Liver (tissue), 9 donors: ENCODE data around the gene SLC4A8. TPM values are rescaled to one million over a fixed set of nuclear protein-coding genes. Genes with fewer than 3 reads are reported as not detected.

Source experiments
- DNase-seq: peaks from one replicate; pipeline ENCODE4 v3.0.0-alpha.2; 2017; ENCODE audit warnings: low spot score
- H3K27ac ChIP-seq, 2 donors: one replicate each; pipeline ENCODE4 v1.7.0; 2013; ENCODE audit warnings: inconsistent platforms in 2 of 2, low read length in 2 of 2, control low read depth in 1 of 2, low read depth in 1 of 2, mild to moderate bottlenecking in 1 of 2
- H3K27me3 ChIP-seq, 4 donors: one replicate each; pipeline versions ENCODE4 v1.6.1 to v1.7.0; 2013; ENCODE audit warnings: low read length in 3 of 4, inconsistent platforms in 1 of 4, mild to moderate bottlenecking in 1 of 4, moderate library complexity in 1 of 4; ENCODE audit not compliant: control insufficient read depth in 4 of 4, insufficient read depth in 4 of 4
- H3K36me3 ChIP-seq, 4 donors: one replicate each; pipeline versions ENCODE4 v1.6.1 to v1.7.0; 2013; ENCODE audit warnings: low read length in 3 of 4, mild to moderate bottlenecking in 3 of 4, low read depth in 1 of 4, moderate library complexity in 1 of 4; ENCODE audit not compliant: control insufficient read depth in 4 of 4, insufficient read depth in 3 of 4
- H3K4me1 ChIP-seq, 4 donors: one replicate each; pipeline versions ENCODE4 v1.6.1 to v1.7.0; 2013; ENCODE audit warnings: low read length in 3 of 4, mild to moderate bottlenecking in 3 of 4, moderate library complexity in 1 of 4; ENCODE audit not compliant: control insufficient read depth in 4 of 4, insufficient read depth in 4 of 4
- H3K4me3 ChIP-seq, 3 donors: one replicate each; pipeline versions ENCODE4 v1.6.1 to v1.7.0; 2013; ENCODE audit warnings: low read length in 3 of 3, control low read depth in 1 of 3, low read depth in 1 of 3, mild to moderate bottlenecking in 1 of 3
- H3K9ac ChIP-seq, 2 donors: one replicate each; pipeline ENCODE4 v1.7.0; 2013; ENCODE audit warnings: low read length in 2 of 2, mild to moderate bottlenecking in 2 of 2, moderate library complexity in 2 of 2, control low read depth in 1 of 2, low read depth in 1 of 2
- H3K9me3 ChIP-seq, 4 donors: one replicate each; pipeline versions ENCODE4 v1.6.1 to v1.7.0; 2013; ENCODE audit warnings: low read length in 3 of 4; ENCODE audit not compliant: control insufficient read depth in 4 of 4
- ATF3 ChIP-seq: IDR thresholded peaks from 2 replicates; pipeline ENCODE4 v1.6.1; 2016; ENCODE audit warnings: antibody characterized with exemption
- CTCF ChIP-seq: fragments of 150-350 bp; IDR thresholded peaks from 2 replicates; pipeline ENCODE4 v1.5.1; 2017; ENCODE audit warnings: improper control_type of control experiment, low read depth, low read length; ENCODE audit not compliant: missing input control
- EGR1 ChIP-seq, 2 donors: IDR thresholded peaks; 2 replicates each; pipeline ENCODE4 v1.6.1; 2016 to 2018; ENCODE audit warnings: antibody characterized with exemption in 2 of 2, low read depth in 2 of 2
- FOXA1 ChIP-seq: IDR thresholded peaks from 2 replicates; pipeline ENCODE4 v1.6.1; 2016; ENCODE audit warnings: antibody characterized with exemption
- FOXA2 ChIP-seq: IDR thresholded peaks from 2 replicates; pipeline ENCODE4 v1.6.1; 2016; ENCODE audit warnings: antibody characterized with exemption
- GABPA ChIP-seq, 2 donors: IDR thresholded peaks in 1 of 2; conservative IDR thresholded peaks in 1 of 2; 2 replicates each; pipeline ENCODE4 v1.6.1; 2016; ENCODE audit warnings: antibody characterized with exemption in 2 of 2, mild to moderate bottlenecking in 1 of 2, moderate library complexity in 1 of 2
- HNF4A ChIP-seq, 2 donors: conservative IDR thresholded peaks; 2 replicates each; pipeline ENCODE4 v1.6.1; 2016; ENCODE audit warnings: antibody characterized with exemption in 2 of 2, mild to moderate bottlenecking in 2 of 2
- HNF4G ChIP-seq: IDR thresholded peaks from 2 replicates; pipeline ENCODE4 v1.6.1; 2016; ENCODE audit warnings: antibody characterized with exemption
- JUND ChIP-seq, 2 donors: IDR thresholded peaks; 2 replicates each; pipeline ENCODE4 v1.6.1; 2016; ENCODE audit warnings: antibody characterized with exemption in 2 of 2
- NR2F2 ChIP-seq: IDR thresholded peaks from 2 replicates; pipeline ENCODE4 v1.6.1; 2016; ENCODE audit warnings: antibody characterized with exemption
- RAD21 ChIP-seq, 2 donors: IDR thresholded peaks; 2 replicates each; pipeline ENCODE4 v1.6.1; 2016; ENCODE audit warnings: antibody characterized with exemption in 2 of 2, mild to moderate bottlenecking in 2 of 2
- RXRA ChIP-seq, 2 donors: IDR thresholded peaks; 2 replicates each; pipeline ENCODE4 v1.6.1; 2017 to 2018; ENCODE audit warnings: antibody characterized with exemption in 2 of 2, mild to moderate bottlenecking in 1 of 2
- SP1 ChIP-seq: IDR thresholded peaks from 2 replicates; pipeline ENCODE4 v1.6.1; 2018; ENCODE audit warnings: antibody characterized with exemption, mild to moderate bottlenecking
- TAF1 ChIP-seq: conservative IDR thresholded peaks from 2 replicates; pipeline ENCODE4 v1.6.1; 2016; ENCODE audit warnings: antibody characterized with exemption, mild to moderate bottlenecking
- YY1 ChIP-seq: IDR thresholded peaks from 2 replicates; pipeline ENCODE4 v1.6.1; 2016; ENCODE audit warnings: antibody characterized with exemption, mild to moderate bottlenecking
- WGBS: extraction: QIAGEN DNeasy Blood & Tissue Kit; methylation state at CpG from one replicate; pipeline ENCODE4 v1.1.7; 2013; 5-methylcytosine and 5-hydroxymethylcytosine counted together
- polyA plus RNA-seq, 2 donors: library from polyadenylated mRNA; stranded (reverse) in 1 of 2; unstranded in 1 of 2; fragments of 200-250 nt in 1 of 2; fragments of >200 nt in 1 of 2; fragmentation: Nextera tagmentation in 1 of 2; extraction: Ambion mirVana in 1 of 2; gene quantifications; one replicate each; pipeline versions ENCODE4 v1.2.1 to v1.2.3, GENCODE V29; 2013 to 2015
- total RNA-seq, 2 donors: library from RNA; depleted of rRNA; stranded (reverse); fragments of >200 nt; gene quantifications; one replicate each; pipeline ENCODE4 v1.2.3, GENCODE V29; 2014
- TF ChIP-seq, protein P1 (sequence below): IDR thresholded peaks from 2 replicates; pipeline ENCODE4 v1.6.1; 2016; ENCODE audit warnings: antibody characterized with exemption
- TF ChIP-seq, protein P2 (sequence below): IDR thresholded peaks from 2 replicates; pipeline ENCODE4 v1.6.1; 2016; ENCODE audit warnings: antibody characterized with exemption
- TF ChIP-seq, protein P3 (sequence below): IDR thresholded peaks from 2 replicates; pipeline ENCODE4 v1.6.1; 2016; ENCODE audit warnings: antibody characterized with exemption, mild to moderate bottlenecking
- donor health status: healthy.
- donor health status: healthy.
- donor health status: healthy.
- donor health status: healthy.
- donor health status: healthy.

Gene SLC4A8
- total and polyA plus RNA-seq, 4 donors, result 0.07 to 1.0 (median 0.75) TPM; not detected in 1

DNA sequence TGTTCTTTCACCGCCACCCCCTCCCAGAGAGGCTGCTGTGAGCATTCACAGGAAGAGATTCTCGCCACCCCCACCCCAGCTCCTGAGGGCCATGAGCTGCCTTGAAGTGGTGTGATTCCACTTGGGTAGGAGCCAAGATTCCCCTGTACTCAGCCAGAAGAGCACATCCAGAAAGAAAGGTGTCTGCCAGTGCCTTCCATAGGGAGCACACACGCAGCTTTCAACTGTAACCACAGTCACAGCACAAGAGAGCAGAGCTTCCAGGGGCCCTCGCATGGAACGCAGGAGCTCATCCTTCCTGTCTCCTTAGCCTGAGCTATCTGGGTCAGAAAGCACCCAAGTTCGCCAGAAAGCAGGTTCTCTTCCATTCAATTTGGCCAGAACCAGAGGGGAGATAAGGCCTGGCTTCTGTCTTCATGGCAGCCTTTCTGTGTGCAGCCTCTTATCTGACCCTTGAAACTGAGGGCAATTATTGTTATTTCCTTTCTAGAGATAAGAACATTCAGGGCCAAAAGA, 99.8 kb downstream of the SLC4A8 start:
- Histone ChIP-seq H3K9ac (no peak overlapping the region), H3K27ac (no peak overlapping the region), H3K27me3 (no peaks in the 10 kb centered on the region), H3K4me3 (no peak overlapping the region), H3K9me3 (no peaks in the 10 kb centered on the region), H3K36me3 (no peaks in the 10 kb centered on the region), H3K4me1 (no peaks in the 10 kb centered on the region)
- TF ChIP-seq CTCF (no peak), HNF4G (no peak), RAD21 (IDR thresholded peaks at IDR 0.05) (no peak), FOXA1 (no peak), NR2F2 (no peak), RXRA (IDR thresholded peaks at IDR 0.05) (no peak), YY1 (no peak), FOXA2 (no peak), TAF1 (no peak), ATF3 (no peak), GABPA (IDR thresholded peaks at IDR 0.05 in 1 of 2, conservative IDR thresholded peaks at IDR 0.05 in 1 of 2) (no peak), JUND (IDR thresholded peaks at IDR 0.05) (no peak), HNF4A (conservative IDR thresholded peaks at IDR 0.05) (no peak), EGR1 (IDR thresholded peaks at IDR 0.05; ENCODE audit: low read depth in 2 of 2) (no peak), SP1 (no peak)
- TF ChIP-seq, protein P1, sequence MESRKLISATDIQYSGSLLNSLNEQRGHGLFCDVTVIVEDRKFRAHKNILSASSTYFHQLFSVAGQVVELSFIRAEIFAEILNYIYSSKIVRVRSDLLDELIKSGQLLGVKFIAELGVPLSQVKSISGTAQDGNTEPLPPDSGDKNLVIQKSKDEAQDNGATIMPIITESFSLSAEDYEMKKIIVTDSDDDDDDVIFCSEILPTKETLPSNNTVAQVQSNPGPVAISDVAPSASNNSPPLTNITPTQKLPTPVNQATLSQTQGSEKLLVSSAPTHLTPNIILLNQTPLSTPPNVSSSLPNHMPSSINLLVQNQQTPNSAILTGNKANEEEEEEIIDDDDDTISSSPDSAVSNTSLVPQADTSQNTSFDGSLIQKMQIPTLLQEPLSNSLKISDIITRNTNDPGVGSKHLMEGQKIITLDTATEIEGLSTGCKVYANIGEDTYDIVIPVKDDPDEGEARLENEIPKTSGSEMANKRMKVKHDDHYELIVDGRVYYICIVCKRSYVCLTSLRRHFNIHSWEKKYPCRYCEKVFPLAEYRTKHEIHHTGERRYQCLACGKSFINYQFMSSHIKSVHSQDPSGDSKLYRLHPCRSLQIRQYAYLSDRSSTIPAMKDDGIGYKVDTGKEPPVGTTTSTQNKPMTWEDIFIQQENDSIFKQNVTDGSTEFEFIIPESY, result no peak
- TF ChIP-seq, protein P2, sequence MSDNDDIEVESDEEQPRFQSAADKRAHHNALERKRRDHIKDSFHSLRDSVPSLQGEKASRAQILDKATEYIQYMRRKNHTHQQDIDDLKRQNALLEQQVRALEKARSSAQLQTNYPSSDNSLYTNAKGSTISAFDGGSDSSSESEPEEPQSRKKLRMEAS, result no peak
- TF ChIP-seq, protein P3, sequence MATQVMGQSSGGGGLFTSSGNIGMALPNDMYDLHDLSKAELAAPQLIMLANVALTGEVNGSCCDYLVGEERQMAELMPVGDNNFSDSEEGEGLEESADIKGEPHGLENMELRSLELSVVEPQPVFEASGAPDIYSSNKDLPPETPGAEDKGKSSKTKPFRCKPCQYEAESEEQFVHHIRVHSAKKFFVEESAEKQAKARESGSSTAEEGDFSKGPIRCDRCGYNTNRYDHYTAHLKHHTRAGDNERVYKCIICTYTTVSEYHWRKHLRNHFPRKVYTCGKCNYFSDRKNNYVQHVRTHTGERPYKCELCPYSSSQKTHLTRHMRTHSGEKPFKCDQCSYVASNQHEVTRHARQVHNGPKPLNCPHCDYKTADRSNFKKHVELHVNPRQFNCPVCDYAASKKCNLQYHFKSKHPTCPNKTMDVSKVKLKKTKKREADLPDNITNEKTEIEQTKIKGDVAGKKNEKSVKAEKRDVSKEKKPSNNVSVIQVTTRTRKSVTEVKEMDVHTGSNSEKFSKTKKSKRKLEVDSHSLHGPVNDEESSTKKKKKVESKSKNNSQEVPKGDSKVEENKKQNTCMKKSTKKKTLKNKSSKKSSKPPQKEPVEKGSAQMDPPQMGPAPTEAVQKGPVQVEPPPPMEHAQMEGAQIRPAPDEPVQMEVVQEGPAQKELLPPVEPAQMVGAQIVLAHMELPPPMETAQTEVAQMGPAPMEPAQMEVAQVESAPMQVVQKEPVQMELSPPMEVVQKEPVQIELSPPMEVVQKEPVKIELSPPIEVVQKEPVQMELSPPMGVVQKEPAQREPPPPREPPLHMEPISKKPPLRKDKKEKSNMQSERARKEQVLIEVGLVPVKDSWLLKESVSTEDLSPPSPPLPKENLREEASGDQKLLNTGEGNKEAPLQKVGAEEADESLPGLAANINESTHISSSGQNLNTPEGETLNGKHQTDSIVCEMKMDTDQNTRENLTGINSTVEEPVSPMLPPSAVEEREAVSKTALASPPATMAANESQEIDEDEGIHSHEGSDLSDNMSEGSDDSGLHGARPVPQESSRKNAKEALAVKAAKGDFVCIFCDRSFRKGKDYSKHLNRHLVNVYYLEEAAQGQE, result no peak
- 83% methylated on average over 6 of the region's 6 CpGs for WGBS
- DNase-seq, result no peak
